HCEC 1CT (cell line): ENCODE data around the gene PPP2CA.
A peak's percentile ranks its signal among the peaks of the same experiment; 100 is the strongest.
"Not testable (repeated sequence)": the region's sequence is repeated elsewhere in the genome, so short reads cannot be mapped to it uniquely, and the experiment has no call there.

Experiments used
- DNase-seq: peaks from one replicate; pipeline ENCODE4 v3.0.0-alpha.2; 2017

Gene PPP2CA

GRCh38 chr5:134188092-134188491 is 37.8 kb downstream of the PPP2CA start:
- no peak for DNase-seq

GRCh38 chr5:134184155-134185135 is 41.4 kb downstream of the PPP2CA start:
- peak; percentile 46 for DNase-seq

GRCh38 chr5:134183481-134183880 is 42.4 kb downstream of the PPP2CA start:
- no peak for DNase-seq

- no peak for DNase-seq
Observed at GRCh38 chr5:134178096-134178419, 47.8 kb downstream of the PPP2CA start.

- DNase-seq, result peak; percentile 17
Observed at GRCh38 chr5:134177369-134178095, 48.3 kb downstream of the PPP2CA start.

- DNase-seq, result peak; percentile 77
Observed at GRCh38 chr5:134176511-134177368, 49.1 kb downstream of the PPP2CA start, which contains the start of gene SKP1. TSS of gene SKP1 (minus strand) at chr5:134176950. CDS start at chr5:134174022, 2,928 bp downstream.

- peak; percentile 21 for DNase-seq
Observed at GRCh38 chr5:134175921-134176510, 49.9 kb downstream of the PPP2CA start.

GRCh38 chr5:134174841-134175839 is 50.7 kb downstream of the PPP2CA start:
- DNase-seq, result peak; percentile 67

GRCh38 chr5:134171972-134172371 is 53.9 kb downstream of the PPP2CA start:
- DNase-seq, result no peak

GRCh38 chr5:134162592-134162991 is 63.3 kb downstream of the PPP2CA start:
- no peak for DNase-seq

GRCh38 chr5:134161513-134162395 is 64.1 kb downstream of the PPP2CA start:
- no peak for DNase-seq

GRCh38 chr5:134153657-134154056 is 72.2 kb downstream of the PPP2CA start:
- DNase-seq, result no peak

GRCh38 chr5:134153241-134153640 is 72.6 kb downstream of the PPP2CA start:
- no peak for DNase-seq

- DNase-seq, result not testable (repeated sequence)
Observed at GRCh38 chr5:134152173-134152832, 73.6 kb downstream of the PPP2CA start.

- no peak for DNase-seq
Observed at GRCh38 chr5:134151723-134152122, 74.2 kb downstream of the PPP2CA start.

- DNase-seq, result no peak
Observed at GRCh38 chr5:134149571-134150303, 76.1 kb downstream of the PPP2CA start.

GRCh38 chr5:134148986-134149539 is 76.8 kb downstream of the PPP2CA start:
- no peak for DNase-seq

GRCh38 chr5:134148316-134148715 is 77.6 kb downstream of the PPP2CA start:
- no peak for DNase-seq
